HG03280 (cell line): ENCODE measurements around the gene C2CD5.
A peak's percentile ranks its signal among the peaks of the same experiment; 100 is the strongest.
"Not testable (repeated sequence)": the region's sequence is repeated elsewhere in the genome, so short reads cannot be mapped to it uniquely, and the experiment has no call there.

Experiments used
- ATAC-seq: cut with Tn5 transposase; IDR thresholded peaks from one replicate; pipeline ENCODE4 v1.9.1; 2021; ENCODE audit warnings: mild to moderate bottlenecking, moderate library complexity; ENCODE audit not compliant: unreplicated experiment

C2CD5 gene

DNA sequence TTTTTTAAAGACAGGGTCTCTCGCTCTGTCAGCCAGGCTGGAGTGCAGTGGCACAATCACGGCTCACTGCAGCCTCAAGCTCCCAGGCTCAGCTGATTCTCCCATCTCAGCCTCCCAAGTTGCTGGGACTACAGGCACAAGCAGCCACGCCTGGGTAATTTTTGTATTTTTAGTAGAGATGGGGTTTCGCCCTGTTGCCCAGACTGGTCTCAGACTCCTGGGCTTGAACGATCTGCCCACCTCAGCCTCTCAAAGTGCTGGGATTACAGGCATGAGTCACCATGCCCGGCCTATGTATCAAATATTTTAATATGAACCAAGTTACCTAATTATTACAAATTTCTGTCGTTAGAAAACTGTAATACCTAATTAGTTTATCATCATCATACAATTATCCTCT lies 63.5 kb downstream of the C2CD5 start:
- ATAC-seq: not testable (repeated sequence)

DNA sequence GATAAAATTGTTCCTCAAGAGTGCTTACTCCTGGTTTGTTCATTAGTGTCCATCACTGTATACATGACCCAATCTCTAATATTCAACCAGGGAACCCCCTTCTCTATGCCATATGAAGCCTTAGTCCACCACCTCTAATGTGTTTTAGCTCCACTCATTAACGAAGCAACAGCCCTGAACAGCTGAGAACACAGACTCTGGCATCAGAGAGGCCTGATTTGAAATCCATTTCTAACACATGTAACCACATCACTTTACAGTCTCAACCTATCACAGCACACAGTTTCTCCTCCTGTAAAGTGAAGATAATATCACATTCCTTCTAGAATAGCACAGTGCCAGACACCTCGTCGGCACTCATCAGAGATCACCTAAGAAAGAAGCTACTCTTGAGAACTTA lies 64.3 kb downstream of the C2CD5 start:
- ATAC-seq: no peak

DNA sequence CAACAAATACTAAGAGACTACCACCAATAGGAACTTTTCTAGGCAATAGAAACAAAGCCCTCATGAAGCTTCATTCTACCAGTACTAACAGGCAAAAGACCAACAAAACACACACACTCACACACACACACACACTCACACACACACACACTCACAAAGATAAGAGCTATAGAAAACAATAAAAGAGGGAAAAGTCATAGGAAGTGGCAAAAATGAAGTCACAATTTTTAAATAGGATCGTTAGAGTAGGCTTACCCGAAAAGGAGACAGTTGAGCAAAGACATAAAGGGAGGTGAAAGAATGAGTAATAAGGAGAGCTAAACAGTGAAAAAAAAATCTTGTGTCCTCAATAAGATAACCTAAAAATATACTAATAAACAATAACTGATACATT lies 66.5 kb downstream of the C2CD5 start:
- peak; percentile 40 for ATAC-seq

DNA sequence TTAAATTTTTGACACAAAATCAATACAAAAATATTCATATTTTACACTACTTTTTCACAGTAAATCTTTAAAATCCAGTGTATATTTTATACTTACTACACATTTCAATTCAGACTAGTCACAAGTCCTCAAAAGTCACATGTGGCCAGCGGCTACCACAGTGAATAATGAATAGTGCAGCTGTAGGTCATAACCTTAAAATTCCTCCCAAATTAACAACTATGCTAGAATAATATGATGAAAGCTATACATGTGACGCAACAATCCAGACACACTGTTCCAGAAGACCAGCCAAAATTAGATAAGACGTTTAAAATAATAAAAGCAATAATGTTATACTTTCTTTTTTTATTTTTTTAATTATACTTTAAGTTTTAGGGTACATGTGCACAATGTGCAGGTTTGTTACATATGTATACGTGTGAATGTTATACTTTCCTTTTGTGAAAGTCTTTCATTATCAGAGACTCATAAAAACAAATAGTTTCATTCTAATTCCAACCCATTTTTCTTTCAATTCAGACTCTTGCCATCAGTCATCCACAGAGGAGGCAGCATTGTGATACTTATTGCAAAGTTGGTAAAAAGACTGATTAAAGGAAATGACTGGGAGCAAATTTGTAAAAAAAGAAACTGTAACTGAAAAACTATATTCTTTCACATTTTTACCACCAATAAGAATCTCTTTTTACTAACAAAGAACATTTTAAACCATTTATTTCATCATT lies 67.0 kb downstream of the C2CD5 start:
- ATAC-seq: no peak

DNA sequence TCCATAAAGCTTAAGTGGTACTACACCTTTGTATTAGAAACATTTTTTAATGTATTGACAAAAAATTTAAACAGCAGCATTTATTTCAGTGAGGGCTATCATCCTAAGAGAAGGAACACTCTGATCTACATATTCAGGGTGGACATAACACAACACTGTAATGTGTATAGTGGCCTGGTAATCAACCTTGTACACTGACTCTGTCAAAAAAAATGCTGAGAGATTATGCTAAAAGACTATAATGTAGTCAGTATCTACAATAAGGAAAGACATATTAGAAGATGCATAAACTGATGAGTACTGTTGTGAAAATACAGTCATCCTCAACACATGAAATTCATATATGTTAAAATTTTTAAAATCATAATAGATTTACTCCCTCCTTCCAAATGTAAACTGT lies 68.2 kb downstream of the C2CD5 start:
- ATAC-seq: no peak

DNA sequence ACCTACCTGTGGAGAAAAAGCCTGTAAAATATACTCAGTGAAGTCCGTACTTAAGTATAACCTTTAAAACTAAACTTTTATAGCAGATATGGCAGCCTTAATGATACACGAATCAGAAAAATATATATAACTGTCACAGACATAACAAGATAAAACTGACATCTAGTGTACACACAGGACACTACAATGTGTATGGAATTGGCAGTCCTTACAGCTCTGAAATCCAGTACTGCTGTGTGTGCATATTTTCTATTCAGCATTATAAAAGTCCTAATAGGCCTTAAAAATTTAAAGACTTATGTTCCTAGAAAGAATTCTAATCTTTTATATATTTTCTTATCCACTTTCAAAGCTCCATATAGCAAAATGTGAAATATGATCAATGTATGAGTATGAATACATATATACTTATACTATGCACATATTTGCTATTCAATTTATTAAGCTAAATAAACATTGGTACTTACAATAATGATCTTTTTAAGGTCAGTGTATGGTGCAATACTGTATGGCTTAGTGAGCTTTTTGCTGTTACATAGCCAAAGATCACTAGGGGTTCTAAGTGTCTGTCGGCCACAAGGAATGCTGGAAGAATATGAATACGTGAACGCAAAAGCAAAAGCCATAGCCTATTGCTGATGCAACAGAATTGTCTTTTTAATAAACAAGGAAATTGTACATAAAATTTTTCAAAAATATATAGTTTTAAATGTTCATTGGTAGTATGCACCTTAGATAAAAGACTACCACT lies 69.2 kb downstream of the C2CD5 start:
- ATAC-seq: no peak

DNA sequence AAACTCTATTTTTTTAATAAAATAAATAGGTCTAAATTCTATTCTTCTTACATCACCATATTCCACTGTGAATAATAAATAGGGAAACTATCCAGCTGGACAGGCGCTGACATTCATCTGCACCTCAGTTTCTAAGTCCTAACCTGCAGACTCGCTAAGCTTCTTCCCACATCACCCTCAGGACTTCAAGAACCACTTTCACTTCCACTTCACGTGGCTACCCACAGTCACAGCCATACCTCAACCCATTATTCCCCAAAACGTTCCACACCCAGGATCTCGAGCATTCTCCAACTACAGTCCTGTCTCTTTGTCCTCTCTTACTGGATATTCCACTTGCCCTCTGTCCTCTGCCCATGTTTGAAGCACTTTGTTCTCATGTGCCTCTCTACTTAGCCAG lies 71.1 kb downstream of the C2CD5 start:
- ATAC-seq: peak; percentile 49

DNA sequence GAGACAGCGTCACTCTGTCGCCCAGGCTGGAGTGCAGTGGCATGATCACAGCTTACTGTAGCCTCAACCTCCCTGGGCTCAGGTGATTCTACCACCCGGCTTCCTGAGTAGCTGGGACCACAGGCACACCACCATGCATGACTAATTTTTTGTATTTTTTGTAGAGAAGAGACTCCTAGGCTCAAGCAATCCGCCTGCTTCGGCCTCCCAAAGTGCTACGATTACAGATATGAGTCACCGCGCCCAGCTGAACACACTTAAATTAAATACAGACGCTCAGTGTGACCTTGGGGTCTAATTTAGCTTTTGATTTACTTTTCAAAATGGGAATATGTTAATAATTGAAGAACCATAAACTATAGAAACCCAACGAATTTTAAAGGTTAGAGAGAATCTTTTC lies 77.2 kb downstream of the C2CD5 start:
- ATAC-seq: no peak

DNA sequence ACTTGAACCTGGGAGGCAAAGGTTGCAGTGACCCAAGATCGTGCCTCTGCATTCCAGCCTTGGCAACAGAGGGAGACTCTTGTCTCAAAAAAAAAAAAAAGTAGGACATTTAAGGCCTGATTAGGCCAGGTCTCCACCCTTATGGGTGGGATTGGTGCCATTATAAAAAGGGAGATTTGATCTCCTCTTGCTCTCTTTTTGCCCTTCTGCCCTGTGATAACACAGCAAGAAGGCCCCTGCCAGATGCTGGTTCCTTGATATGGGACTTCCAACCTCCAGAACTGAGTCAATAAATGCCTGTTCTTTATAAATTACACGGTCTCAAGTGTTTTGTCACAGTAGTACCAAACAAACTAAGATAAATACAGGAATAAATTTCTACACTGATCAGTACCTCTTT lies 81.0 kb downstream of the C2CD5 start:
- no peak for ATAC-seq

DNA sequence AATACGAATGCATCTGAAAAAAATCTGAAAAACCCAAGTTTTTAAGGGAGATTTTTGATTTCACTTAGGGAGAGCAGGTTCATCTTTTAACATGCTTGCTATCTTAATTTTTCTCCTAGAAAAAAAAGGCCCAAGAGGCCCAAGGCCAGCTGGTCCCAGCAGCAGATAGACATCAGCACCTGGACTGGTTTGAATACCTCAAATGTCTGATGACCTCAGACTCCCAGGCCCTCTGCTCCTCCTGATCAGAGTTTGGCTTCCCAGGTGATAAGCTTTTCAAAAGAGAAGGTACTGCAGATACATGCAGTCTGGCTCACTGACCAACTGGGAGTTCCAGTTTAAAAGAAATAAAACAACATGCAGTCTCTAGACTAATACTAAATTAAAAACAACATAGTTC lies 82.6 kb downstream of the C2CD5 start:
- no peak for ATAC-seq

DNA sequence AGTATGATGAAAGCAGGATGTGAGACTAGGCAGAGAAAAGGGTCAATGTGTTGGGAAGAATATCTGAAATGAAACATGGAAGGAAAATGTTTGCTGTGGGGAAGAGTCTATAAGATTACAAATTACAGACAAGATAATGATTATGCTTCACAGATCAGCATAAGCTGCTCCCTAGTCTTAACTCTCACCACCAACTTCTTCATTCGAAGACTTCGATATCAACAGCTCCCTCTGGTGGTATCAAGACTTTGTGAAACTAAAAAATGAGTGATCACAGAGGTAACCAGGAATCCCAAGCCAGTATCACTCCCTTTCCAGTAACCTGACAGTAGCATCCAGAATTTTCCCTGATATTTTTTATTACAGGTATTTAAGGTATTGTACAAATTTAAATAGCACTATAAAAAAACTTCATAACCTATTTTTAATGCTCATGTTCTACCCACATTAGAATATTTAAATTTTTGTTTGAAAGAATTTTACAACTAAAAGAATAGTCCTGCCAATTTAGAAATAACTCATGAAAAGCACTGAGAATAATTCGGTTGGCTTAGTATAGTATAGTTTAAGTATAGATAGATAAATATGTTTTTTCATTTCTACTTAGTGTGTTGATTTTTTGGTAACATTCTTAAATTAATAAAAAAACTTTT lies 84.4 kb downstream of the C2CD5 start:
- no peak for ATAC-seq

DNA sequence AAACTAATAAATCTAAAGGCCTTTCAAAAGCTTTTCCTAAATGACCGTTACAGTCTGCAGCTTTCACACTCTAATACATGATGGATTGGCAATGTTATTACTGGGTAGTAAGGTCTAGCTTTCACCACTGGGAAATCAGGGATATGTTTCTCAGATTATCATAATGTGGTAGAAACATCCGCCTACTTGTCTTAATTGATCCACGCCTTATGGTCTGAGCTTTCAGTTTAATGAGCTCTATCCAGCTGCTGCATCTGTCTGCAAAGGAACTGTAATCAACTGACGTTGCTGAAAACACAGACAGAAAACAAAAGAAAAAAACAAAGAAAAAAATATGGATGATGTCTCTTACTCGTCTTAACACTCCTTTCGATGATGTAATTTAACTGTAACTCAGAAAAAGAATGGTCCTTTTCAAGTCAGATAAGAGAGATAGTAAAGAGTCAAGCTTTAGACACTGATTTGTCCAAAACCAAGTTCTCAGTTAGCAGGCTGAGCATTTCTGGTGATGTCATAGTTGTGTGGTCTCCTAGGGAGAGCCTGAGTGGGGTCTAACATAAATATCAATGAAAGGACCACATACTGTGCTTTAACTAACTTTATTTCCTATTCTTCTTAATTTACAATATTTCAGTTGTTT lies 85.9 kb downstream of the C2CD5 start:
- no peak for ATAC-seq

DNA sequence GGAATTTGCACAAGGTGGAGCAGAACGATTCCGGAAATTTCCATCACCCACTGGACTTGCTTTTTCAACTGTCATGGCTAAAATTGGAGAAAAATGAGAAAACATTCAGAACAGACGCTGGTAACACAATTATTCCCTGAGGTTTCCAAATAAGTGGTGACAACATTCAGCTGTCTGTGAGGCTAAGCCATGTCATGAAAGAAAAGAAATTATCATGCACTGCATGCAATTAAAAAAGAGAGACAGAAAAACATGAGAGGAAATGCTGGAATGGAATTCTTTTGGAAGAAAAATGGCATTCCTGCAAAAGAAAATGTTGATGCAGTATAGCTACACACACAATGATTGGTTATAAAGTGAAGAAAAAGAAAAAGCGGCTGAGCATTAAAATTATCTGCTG lies 87.3 kb downstream of the C2CD5 start:
- no peak for ATAC-seq

DNA sequence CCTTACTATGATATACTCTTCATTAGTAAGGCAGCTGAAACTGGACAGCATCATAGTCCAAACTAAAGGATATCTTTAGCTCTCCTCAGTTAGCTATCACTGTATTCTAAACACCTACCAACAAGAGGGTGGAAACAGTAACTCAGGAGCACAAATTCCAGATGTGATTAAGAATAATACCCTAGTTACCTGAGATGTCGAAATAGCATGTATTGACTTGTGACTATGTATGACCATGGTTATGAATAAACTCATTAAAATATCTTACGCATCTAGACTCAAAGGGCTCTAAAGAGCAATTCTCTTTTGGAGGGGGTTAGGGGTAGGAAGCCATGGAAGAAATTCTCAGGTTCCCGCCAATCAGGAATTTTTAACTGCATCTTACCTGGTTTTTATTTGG lies 90.8 kb downstream of the C2CD5 start:
- ATAC-seq: no peak

DNA sequence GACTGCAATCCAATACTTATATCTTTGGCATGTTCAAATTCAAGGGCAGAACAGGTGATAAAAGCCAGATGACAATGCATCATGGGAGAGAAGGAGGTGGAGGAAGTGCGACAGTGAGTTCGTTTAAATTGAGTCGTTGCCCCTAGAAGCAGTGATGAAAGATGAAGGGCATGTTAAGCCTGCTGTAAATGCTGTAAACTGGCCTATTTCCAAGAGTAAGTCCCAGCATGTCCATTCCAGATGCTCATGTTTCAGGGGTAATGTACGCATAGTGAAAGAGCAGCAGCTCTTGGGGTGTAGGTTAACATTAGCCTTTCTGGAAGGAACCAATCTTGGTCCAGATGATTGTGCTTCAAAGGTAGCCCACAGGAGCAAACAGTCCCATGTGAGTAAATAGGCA lies 97.1 kb downstream of the C2CD5 start:
- ATAC-seq: no peak

DNA sequence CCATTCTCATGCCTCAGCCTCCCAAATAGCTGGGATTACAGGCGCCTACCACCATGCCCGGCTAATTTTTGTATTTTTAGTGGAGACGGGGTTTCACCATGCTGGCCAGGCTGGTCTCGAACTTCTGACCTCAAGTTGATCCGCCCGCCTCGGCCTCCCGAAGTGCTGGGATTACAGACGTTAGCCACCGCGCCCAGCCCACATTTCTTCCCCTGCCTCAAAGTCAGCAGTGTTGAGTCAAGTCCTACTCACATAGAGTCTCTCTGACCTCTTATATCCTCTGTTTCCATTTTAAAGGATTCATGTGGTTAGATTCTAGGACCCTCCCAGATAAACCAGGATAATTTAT lies 100.1 kb downstream of the C2CD5 start:
- ATAC-seq: not testable (repeated sequence)

DNA sequence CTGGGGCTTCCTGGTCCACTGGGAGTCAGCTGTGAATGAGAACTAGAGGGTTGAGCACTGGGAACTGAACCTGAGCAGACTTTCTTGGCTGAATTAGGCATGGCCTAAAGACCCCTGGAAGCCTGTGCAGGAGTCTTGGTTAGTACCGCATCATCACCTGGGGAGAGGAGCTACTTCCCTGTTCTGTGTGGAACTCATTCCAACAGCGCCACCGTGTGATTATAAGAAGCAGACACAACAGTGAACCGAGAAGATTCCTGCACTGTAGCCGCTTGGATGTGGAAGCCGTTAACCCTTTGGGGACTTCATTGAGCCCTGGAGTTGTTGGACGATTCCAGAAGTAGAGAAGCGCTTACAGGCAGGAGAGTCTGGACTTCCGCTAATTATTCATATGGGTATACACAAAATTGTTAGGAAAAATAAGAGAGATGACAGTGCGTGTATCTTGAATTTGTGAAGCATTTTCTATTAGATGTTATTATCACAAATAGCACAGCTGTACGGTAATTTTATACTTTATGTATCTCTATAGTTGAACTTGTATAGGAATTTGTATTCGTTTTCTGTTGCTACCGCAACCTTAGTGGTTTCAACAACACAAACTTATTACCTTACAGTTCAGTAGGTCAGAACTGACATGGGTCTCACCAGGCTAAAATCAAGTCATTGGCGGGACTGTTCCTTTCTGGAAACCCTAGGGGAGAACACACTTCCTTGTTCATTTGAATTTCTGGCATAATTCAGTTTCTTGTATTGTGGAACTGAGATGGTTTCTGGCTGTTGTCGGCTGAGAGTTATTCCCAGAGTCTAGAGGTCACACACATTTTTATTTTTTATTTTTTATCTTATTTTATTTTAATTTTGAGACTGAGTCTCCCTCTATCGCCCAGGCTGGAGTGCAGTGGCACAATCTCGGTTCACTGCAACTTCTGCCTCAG lies 100.7 kb downstream of the C2CD5 start:
- peak; percentile 100 for ATAC-seq

DNA sequence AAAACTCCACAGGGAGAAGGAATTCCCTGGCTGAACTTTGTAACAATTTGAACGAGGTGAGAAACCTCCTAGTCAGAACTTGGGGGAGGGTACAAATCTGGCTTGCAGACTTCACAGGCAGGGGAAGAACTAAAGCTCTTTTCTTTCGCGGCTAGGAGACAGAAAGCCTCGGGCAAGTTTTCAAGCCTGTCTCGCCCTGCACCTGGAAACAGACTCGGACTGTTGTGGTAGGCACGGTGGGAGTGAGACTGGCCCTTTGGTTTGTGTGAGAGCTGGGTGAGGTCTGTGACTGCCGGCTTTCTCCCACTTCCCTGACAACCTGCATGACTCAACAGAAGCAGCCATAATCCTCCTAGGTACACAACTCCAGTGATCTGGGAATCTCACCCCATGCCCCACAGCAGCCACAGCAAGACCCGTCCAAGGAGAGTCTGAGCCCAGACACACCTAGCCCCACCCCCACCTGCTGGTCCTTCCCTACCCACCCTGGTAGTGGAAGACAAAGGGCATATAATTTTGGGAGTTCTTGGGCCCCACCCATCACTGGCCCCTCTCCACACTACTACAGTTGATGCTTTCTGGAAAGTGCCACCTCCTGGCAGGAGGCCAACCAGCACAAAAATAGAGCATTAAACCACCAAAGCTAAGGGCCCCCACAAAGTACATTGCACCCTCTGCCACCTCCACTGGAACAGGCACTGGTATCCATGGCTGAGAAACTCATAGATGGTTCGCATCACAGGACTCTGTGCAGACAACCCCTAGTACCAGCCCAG lies 107.1 kb downstream of the C2CD5 start:
- no peak for ATAC-seq

DNA sequence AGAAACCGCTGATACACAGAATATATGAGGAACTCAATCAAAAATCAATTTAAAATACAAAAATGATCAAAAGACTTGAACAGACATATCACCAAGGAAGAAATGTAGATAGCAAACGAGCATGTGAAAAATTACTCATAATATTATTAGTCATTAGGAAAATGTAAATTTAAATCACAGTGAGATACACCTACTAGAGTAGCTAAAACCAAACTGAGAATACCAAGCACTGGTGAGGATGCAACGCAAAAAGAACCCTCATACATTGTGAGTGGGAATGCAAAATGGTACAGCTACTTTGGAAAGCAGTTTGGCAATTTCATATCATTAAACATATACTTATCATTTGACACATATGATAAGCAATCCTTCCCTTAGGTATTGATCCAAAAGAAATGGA lies 108.8 kb downstream of the C2CD5 start:
- ATAC-seq: no peak

DNA sequence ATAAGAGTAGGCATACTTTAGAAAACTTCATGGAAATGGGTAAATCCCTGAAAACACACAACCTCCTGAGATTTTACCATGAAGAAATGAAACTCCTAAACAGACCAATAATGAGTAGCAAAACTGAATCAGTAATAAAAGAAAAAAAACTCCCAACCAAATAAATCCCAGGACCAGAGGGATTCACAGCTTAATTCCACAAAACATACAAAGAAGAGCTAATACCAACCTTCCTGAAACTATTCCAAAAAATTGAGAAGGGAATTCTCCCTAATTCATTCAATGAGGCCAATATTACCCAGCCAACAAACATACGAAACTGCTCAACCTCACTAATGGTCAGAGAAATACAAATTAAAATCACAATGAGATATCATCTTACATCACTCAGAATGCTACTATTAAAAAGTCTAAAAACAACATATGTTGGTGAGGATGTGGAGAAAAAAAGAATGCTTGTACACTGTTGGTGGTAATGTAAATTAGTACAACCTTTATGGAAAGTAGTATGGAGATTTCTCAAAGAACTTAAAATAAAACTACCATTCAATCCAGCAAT lies 112.6 kb downstream of the C2CD5 start:
- no peak for ATAC-seq
